ENCODE measurements around the gene EPHB3.

DNA sequence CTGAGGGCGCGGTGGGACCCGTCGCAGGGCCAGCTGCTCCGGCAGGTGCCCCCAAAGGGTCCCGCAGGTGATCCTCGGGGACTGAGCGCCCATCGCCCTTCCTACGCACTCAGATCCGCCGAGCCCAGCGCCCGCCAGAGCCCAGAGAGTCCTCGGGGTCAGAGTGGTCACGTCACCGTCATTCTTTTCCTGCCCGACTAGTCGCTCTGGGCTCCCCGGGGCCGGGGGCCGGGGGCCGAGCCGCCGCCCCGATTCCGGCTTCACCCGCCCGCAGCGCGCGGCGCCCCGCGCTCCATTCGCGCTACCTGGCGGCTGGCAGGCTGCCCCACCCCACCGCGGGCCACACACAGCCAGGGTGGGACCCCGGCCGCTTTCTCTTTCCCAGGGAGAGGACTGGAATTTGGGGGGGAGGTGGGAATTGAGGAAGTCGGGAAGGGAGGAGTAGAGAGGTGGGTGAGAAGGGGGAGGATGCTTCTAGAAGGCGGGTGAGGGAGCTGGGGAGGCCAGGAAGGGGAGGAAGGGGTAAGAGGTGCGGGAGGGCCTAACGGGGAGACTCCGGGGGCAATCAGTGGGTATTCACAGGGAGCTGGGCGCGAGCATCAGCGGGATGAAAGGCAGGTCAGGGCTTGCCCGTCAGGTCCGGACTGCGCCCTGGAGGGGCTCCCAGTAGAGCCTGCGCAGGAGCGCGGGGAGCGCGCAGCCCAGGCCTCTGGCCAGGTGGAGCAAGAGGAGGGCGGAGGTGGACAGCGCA lies 36.1 kb upstream of the EPHB3 start:
- TF ChIP-seq, protein P1, sequence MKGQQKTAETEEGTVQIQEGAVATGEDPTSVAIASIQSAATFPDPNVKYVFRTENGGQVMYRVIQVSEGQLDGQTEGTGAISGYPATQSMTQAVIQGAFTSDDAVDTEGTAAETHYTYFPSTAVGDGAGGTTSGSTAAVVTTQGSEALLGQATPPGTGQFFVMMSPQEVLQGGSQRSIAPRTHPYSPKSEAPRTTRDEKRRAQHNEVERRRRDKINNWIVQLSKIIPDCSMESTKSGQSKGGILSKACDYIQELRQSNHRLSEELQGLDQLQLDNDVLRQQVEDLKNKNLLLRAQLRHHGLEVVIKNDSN (IDR thresholded peaks at IDR 0.05) = no peak
- TF ChIP-seq TAF1 (IDR thresholded peaks at IDR 0.05; ENCODE audit: low read depth) (no peak), EGR1 (IDR thresholded peaks at IDR 0.05) (no peak), REST (IDR thresholded peaks at IDR 0.05; ENCODE audit: low read depth) (no peak), FOXM1 (IDR thresholded peaks at IDR 0.05; ENCODE audit: borderline replicate concordance, low read depth) (no peak), RAD21 (IDR thresholded peaks at IDR 0.05; ENCODE audit: low read depth) (no peak), CREB1 (IDR thresholded peaks at IDR 0.05; ENCODE audit: low read depth) (no peak), TCF12 (IDR thresholded peaks at IDR 0.05; ENCODE audit: low read depth) (no peak), CEBPB (IDR thresholded peaks at IDR 0.05) (no peak)
